ENCODE measurements around the gene HDAC9. TPM values are rescaled to one million over a fixed set of nuclear protein-coding genes. Genes with fewer than 3 reads are reported as not detected.

HDAC9 gene
- total and polyA plus RNA-seq, 2 donors (not counting 1 experiment from before 2014, with no cell fraction given) = 2.9 to 7.9 TPM

GRCh38 chr7:18820981-18821380 lies 325.4 kb downstream of the HDAC9 start:
- Histone ChIP-seq H3K9me3 (ENCODE audit: control insufficient read depth, insufficient read depth, low read depth, low read length) (no peaks in the 10 kb centered on the region), H3K4me2 (ENCODE audit: extremely low read depth, insufficient read depth, low read length) (no peak overlapping the region), H3K4me1 (ENCODE audit: control insufficient read depth, extremely low read depth, insufficient read depth, low read length) (no peaks in the 10 kb centered on the region), H4K20me1 (ENCODE audit: control insufficient read depth, extremely low read depth, insufficient read depth, low read length) (no peaks in the 10 kb centered on the region), H3K27ac (ENCODE audit: insufficient read depth, low read length) (no peak overlapping the region), H3K79me2 (ENCODE audit: control insufficient read depth, insufficient read depth, low read length) (no peaks in the 10 kb centered on the region), H3K36me3 (ENCODE audit: control insufficient read depth, insufficient read depth, low read length) (no peaks in the 10 kb centered on the region), H2AFZ (ENCODE audit: low read length) (no peak overlapping the region), H3K4me3 (replicated peaks in 1 of 4; ENCODE audit: control extremely low read depth in 1 of 4, insufficient read depth in 1 of 4, low read depth in 3 of 4, low read length in 4 of 4) (no peak overlapping the region), H3K27me3 (ENCODE audit: control insufficient read depth, insufficient read depth, low read length) (no peaks in the 10 kb centered on the region), H3K9ac (ENCODE audit: insufficient read depth, low read length) (no peak overlapping the region)
- DNase-seq (ENCODE audit: low read depth in 2 of 2) = no peak
- TF ChIP-seq CTCF (conservative IDR thresholded peaks at IDR 0.05 in 1 of 2, IDR thresholded peaks at IDR 0.05 in 1 of 2; ENCODE audit: low read depth in 1 of 2, low read length in 2 of 2) = no peak

DNA sequence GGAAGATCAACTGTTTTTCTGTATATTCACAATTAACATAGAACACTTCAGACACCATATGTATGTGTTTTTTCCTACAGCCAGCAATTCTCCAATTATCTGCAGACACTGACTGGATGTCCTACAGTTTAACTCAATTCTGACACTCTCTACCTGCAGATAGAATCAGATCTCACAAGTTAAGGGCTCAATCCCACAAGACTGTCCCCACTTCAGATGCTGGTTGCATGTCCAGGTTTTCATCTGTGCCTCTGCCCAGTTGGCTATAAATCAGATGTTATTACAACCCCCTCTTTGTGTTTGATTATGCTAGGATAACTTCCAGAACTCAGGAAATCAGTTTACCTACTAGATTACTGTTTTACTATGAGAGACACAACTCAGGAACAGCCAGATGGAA lies 326.0 kb downstream of the HDAC9 start:
- Histone ChIP-seq H3K36me3 (ENCODE audit: control insufficient read depth, insufficient read depth, low read length) (no peaks in the 10 kb centered on the region), H3K9me3 (ENCODE audit: control insufficient read depth, insufficient read depth, low read depth, low read length) (no peaks in the 10 kb centered on the region), H3K27me3 (ENCODE audit: control insufficient read depth, insufficient read depth, low read length) (no peaks in the 10 kb centered on the region), H3K9ac (ENCODE audit: insufficient read depth, low read length) (no peak overlapping the region), H2AFZ (ENCODE audit: low read length) (no peak overlapping the region), H3K4me3 (replicated peaks in 1 of 4; ENCODE audit: control extremely low read depth in 1 of 4, insufficient read depth in 1 of 4, low read depth in 3 of 4, low read length in 4 of 4) (no peak overlapping the region), H3K79me2 (ENCODE audit: control insufficient read depth, insufficient read depth, low read length) (no peaks in the 10 kb centered on the region), H3K27ac (ENCODE audit: insufficient read depth, low read length) (no peak overlapping the region), H3K4me2 (ENCODE audit: extremely low read depth, insufficient read depth, low read length) (no peak overlapping the region), H3K4me1 (ENCODE audit: control insufficient read depth, extremely low read depth, insufficient read depth, low read length) (no peaks in the 10 kb centered on the region), H4K20me1 (ENCODE audit: control insufficient read depth, extremely low read depth, insufficient read depth, low read length) (no peaks in the 10 kb centered on the region)
- no peak for DNase-seq (ENCODE audit: low read depth in 2 of 2)
- no peak for TF ChIP-seq EZH2 (IDR thresholded peaks at IDR 0.05; ENCODE audit: low read length, missing control alignments)
- TF ChIP-seq CTCF (conservative IDR thresholded peaks at IDR 0.05 in 1 of 2, IDR thresholded peaks at IDR 0.05 in 1 of 2; ENCODE audit: low read depth in 1 of 2, low read length in 2 of 2) = no peak

GRCh38 chr7:18824157-18824556 lies 328.6 kb downstream of the HDAC9 start:
- Histone ChIP-seq H3K9ac (ENCODE audit: insufficient read depth, low read length) (no peak overlapping the region), H3K4me1 (ENCODE audit: control insufficient read depth, extremely low read depth, insufficient read depth, low read length) (no peaks in the 10 kb centered on the region), H3K4me3 (replicated peaks in 1 of 4; ENCODE audit: control extremely low read depth in 1 of 4, insufficient read depth in 1 of 4, low read depth in 3 of 4, low read length in 4 of 4) (no peak overlapping the region), H2AFZ (ENCODE audit: low read length) (no peak overlapping the region), H3K79me2 (ENCODE audit: control insufficient read depth, insufficient read depth, low read length) (no peaks in the 10 kb centered on the region), H3K4me2 (ENCODE audit: extremely low read depth, insufficient read depth, low read length) (no peak overlapping the region), H4K20me1 (ENCODE audit: control insufficient read depth, extremely low read depth, insufficient read depth, low read length) (no peaks in the 10 kb centered on the region), H3K27ac (ENCODE audit: insufficient read depth, low read length) (no peak overlapping the region), H3K9me3 (ENCODE audit: control insufficient read depth, insufficient read depth, low read depth, low read length) (no peaks in the 10 kb centered on the region), H3K36me3 (ENCODE audit: control insufficient read depth, insufficient read depth, low read length) (no peaks in the 10 kb centered on the region), H3K27me3 (ENCODE audit: control insufficient read depth, insufficient read depth, low read length) (no peaks in the 10 kb centered on the region)
- DNase-seq (ENCODE audit: low read depth in 2 of 2) = no peak
- no peak for TF ChIP-seq EZH2 (IDR thresholded peaks at IDR 0.05; ENCODE audit: low read length, missing control alignments)

Measured in fibroblast of lung (primary cell).